Smooth muscle cell (in vitro differentiated cells): ENCODE results near the gene ANGEL1. TPM values are rescaled to one million over a fixed set of nuclear protein-coding genes. Genes with fewer than 3 reads are reported as not detected.

Source experiments
- DNase-seq: peaks from one replicate; lab custom pipeline; 2025; ENCODE audit not compliant: unreplicated experiment; lab: John Stamatoyannopoulos, UW
- H2AFZ ChIP-seq: fragments of 200-600 bp; sonication (generic); 2 replicates; pipeline ENCODE4 v1.6.0; 2016; ENCODE audit warnings: antibody characterized with exemption, low read depth, mild to moderate bottlenecking
- H3F3A ChIP-seq: fragments of 200-600 bp; sonication (generic); 2 replicates; pipeline ENCODE4 v1.6.0; 2017; ENCODE audit warnings: antibody characterized with exemption, low read depth
- H3K27ac ChIP-seq: fragments of 200-600 bp; sonication (generic); 2 replicates; pipeline ENCODE4 v1.5.1; 2016; ENCODE audit warnings: low read depth, mild to moderate bottlenecking
- H3K27me3 ChIP-seq: fragments of 200-600 bp; sonication (generic); 2 replicates; pipeline ENCODE4 v1.6.1; 2016; ENCODE audit warnings: low read depth, mild to moderate bottlenecking
- H3K36me3 ChIP-seq: fragments of 200-600 bp; sonication (generic); 2 replicates; pipeline ENCODE4 v1.5.1; 2016; ENCODE audit warnings: low read depth
- H3K4me1 ChIP-seq: fragments of 200-600 bp; sonication (generic); 2 replicates; pipeline ENCODE4 v1.5.1; 2016; ENCODE audit warnings: low read depth
- H3K4me2 ChIP-seq: fragments of 200-600 bp; sonication (generic); 2 replicates; pipeline ENCODE4 v1.6.0; 2016; ENCODE audit warnings: mild to moderate bottlenecking
- H3K4me3 ChIP-seq: fragments of 200-600 bp; sonication (generic); 2 replicates; pipeline ENCODE4 v1.5.1; 2016; ENCODE audit warnings: mild to moderate bottlenecking
- H3K79me2 ChIP-seq: fragments of 200-600 bp; sonication (generic); 2 replicates; pipeline ENCODE4 v1.6.0; 2016; ENCODE audit warnings: low read depth, mild to moderate bottlenecking
- H3K9ac ChIP-seq: fragments of 200-600 bp; sonication (generic); 2 replicates; pipeline ENCODE4 v1.6.0; 2016; ENCODE audit warnings: low read depth
- H3K9me3 ChIP-seq: fragments of 200-600 bp; sonication (generic); replicated peaks from 2 replicates; pipeline ENCODE4 v1.5.1; 2016; ENCODE audit warnings: low read depth
- H4K20me1 ChIP-seq: fragments of 200-600 bp; sonication (generic); 2 replicates; pipeline ENCODE4 v1.6.0; 2016; ENCODE audit warnings: low read depth
- WGBS: methylation state at CpG from one replicate; pipeline ENCODE4 v1.1.7; 2016; ENCODE audit warnings: low lambda C conversion rate; 5-methylcytosine and 5-hydroxymethylcytosine counted together
- polyA plus RNA-seq: library from polyadenylated mRNA; unstranded; fragments of >200 nt; fragmentation: Nextera tagmentation; extraction: Ambion mirVana; gene quantifications from 2 replicates; pipeline ENCODE4 v1.2.1, GENCODE V29; 2016
- total RNA-seq: library from RNA; depleted of rRNA; stranded (reverse); fragments of >200 nt; gene quantifications from 2 replicates; pipeline ENCODE4 v1.2.3, GENCODE V29; 2014
- TF ChIP-seq, protein P1 (sequence below): fragments of 200-600 bp; sonication (generic); IDR thresholded peaks from 2 replicates; pipeline ENCODE4 v1.5.1; 2017; ENCODE audit warnings: borderline replicate concordance, mild to moderate bottlenecking, antibody characterized with exemption; ENCODE audit not compliant: insufficient read depth, poor library complexity, severe bottlenecking

Gene ANGEL1
- total and polyA plus RNA-seq, 2 experiments from 2014 or later, result 8.4 to 20.4 TPM

DNA sequence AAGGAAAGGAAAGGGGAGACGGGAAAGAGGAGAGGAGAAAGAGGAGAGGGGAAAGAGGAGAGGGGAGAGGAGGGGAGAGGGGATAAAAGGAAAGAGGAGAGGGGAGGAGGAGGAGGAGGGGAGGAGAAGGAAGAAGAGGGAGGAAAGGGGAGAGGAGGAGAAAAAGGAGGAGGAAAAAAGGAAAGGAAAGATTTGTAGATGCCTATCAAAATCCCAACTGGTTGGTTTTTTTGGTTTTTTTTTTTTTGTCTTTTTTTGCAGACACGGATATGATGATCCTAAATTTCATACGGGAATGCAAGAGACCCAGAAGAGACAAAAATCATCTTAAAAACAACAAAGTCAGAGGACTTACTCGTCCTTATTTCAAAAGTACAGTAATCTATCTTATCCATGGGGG is 19.4 kb downstream of the ANGEL1 start:
- Histone ChIP-seq H3K4me1 (no peaks in the 10 kb centered on the region), H3K36me3 (peaks cover 17% of the 10 kb centered on the region), H3K4me2 (no peak overlapping the region), H3K79me2 (no peaks in the 10 kb centered on the region), H2AFZ (no peak overlapping the region), H3K4me3 (no peak overlapping the region), H4K20me1 (no peaks in the 10 kb centered on the region), H3K27ac (no peak overlapping the region), H3K27me3 (no peaks in the 10 kb centered on the region), H3K9me3 (peaks cover 9% of the 10 kb centered on the region), H3K9ac (no peak overlapping the region), H3F3A (no peaks in the 10 kb centered on the region)
- no peak for DNase-seq
- 92% methylated on average over 3 of the region's 4 CpGs for WGBS
- TF ChIP-seq, protein P1, sequence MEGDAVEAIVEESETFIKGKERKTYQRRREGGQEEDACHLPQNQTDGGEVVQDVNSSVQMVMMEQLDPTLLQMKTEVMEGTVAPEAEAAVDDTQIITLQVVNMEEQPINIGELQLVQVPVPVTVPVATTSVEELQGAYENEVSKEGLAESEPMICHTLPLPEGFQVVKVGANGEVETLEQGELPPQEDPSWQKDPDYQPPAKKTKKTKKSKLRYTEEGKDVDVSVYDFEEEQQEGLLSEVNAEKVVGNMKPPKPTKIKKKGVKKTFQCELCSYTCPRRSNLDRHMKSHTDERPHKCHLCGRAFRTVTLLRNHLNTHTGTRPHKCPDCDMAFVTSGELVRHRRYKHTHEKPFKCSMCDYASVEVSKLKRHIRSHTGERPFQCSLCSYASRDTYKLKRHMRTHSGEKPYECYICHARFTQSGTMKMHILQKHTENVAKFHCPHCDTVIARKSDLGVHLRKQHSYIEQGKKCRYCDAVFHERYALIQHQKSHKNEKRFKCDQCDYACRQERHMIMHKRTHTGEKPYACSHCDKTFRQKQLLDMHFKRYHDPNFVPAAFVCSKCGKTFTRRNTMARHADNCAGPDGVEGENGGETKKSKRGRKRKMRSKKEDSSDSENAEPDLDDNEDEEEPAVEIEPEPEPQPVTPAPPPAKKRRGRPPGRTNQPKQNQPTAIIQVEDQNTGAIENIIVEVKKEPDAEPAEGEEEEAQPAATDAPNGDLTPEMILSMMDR, result no peak

DNA sequence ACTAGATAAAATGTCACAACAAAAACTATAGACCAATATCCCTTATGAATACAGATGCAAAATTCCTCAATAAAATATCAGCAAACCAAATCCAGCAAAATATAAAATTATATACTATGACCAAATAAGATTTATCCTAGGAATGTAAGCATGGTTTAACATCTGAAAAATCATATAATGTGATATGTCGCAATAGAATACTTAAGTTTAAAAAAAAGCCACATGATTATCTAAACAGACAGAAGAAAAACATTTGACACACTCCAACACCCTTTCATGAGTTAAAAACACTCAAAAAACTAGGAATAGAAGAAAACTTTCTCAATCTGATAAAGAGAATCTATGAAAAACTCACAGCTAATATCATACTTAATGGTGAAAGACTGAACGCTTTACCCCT is 20.3 kb downstream of the ANGEL1 start:
- no peak overlapping the region for H3K9ac ChIP-seq
- WGBS, result 98% methylated on average over 2 of the region's 2 CpGs
- no peak overlapping the region for H3K4me3 ChIP-seq

DNA sequence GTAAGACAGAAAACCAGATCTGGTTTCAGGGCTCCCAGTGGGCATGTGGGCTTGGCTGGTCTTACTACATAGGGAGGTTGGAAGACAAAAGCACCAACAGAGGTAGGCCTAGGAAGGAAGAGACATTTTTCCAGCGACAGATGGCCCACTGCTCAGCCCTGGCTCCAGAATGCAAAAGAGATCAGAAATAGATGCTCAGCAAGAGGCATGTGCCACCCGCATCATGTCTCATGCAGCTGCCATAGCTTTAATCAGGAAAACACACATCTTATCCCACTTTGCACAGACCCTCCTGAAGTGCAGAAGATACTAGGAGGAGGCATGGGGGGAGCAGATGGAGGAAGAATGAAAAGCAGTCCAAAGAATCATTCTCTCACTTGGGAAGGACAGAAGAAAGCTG is 26.1 kb downstream of the ANGEL1 start:
- DNase-seq, result no peak
- no peaks in the 10 kb centered on the region for H3K9me3 ChIP-seq
- H3K36me3 ChIP-seq, result peaks cover 5% of the 10 kb centered on the region
- H3K4me2 ChIP-seq, result no peak overlapping the region
- WGBS, result 100% methylated on average over 2 of the region's 2 CpGs
- no peak overlapping the region for H3K4me3 ChIP-seq
- no peak overlapping the region for H2AFZ ChIP-seq
- no peaks in the 10 kb centered on the region for H4K20me1 ChIP-seq
- TF ChIP-seq, protein P1, result no peak
- no peaks in the 10 kb centered on the region for H3K27me3 ChIP-seq
- peaks cover 15% of the 10 kb centered on the region for H3F3A ChIP-seq
- H3K79me2 ChIP-seq, result no peaks in the 10 kb centered on the region
- no peak overlapping the region for H3K27ac ChIP-seq
- no peaks in the 10 kb centered on the region for H3K4me1 ChIP-seq
- H3K9ac ChIP-seq, result no peak overlapping the region

More for the DNA sequence above, 20.3 kb downstream of the ANGEL1 start:
- TF ChIP-seq, protein P1, result no peak
- H3K79me2 ChIP-seq, result no peaks in the 10 kb centered on the region
- no peak overlapping the region for H2AFZ ChIP-seq
- no peak for DNase-seq
- H3K4me2 ChIP-seq, result no peak overlapping the region
- no peak overlapping the region for H3K27ac ChIP-seq
- no peaks in the 10 kb centered on the region for H4K20me1 ChIP-seq
- peaks cover 17% of the 10 kb centered on the region for H3K36me3 ChIP-seq
- no peaks in the 10 kb centered on the region for H3K27me3 ChIP-seq
- no peaks in the 10 kb centered on the region for H3K4me1 ChIP-seq
- peaks cover 9% of the 10 kb centered on the region for H3K9me3 ChIP-seq
- H3F3A ChIP-seq, result no peaks in the 10 kb centered on the region

DNA sequence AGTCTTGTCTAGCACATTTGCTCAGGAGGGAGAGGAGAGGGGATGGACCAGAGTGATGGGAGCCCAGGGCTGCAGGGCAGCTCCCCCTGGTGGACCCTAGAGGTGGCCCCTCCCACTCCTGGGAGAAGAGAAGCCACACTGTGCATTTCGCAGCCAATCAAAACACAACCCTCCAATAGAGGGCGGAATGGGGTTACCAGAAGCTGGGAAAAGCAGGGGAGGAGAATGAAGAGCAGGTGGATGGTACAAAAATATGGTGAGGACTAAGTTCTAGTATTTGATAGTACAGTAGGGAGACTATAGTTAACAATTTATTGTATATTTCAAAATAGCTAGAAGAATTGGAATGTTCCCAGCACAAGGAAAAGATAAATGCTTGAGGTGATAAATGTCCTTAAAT is 27.8 kb downstream of the ANGEL1 start:
- TF ChIP-seq, protein P1, result peak; percentile 86
- Histone ChIP-seq H3K36me3 (no peaks in the 10 kb centered on the region), H3K4me2 (no peak overlapping the region), H3K9ac (no peak overlapping the region), H3K27ac (no peak overlapping the region), H4K20me1 (no peaks in the 10 kb centered on the region), H3K4me1 (no peaks in the 10 kb centered on the region), H3K27me3 (no peaks in the 10 kb centered on the region), H3F3A (peaks cover 21% of the 10 kb centered on the region), H3K4me3 (no peak overlapping the region), H3K79me2 (no peaks in the 10 kb centered on the region), H3K9me3 (no peaks in the 10 kb centered on the region), H2AFZ (no peak overlapping the region)
- DNase-seq, result peak; percentile 38
- WGBS, result 23% methylated on average over 2 of the region's 2 CpGs
